Liver (tissue), 9 donors: ENCODE measurements around the gene ETFBKMT. TPM values are rescaled to one million over a fixed set of nuclear protein-coding genes. Genes with fewer than 3 reads are reported as not detected.
A peak's percentile ranks its signal among the peaks of the same experiment; 100 is the strongest.

ENCODE experiments used
- DNase-seq: peaks from one replicate; pipeline ENCODE4 v3.0.0-alpha.2; 2017; ENCODE audit warnings: low spot score
- H3K27ac ChIP-seq, 2 donors: one replicate each; pipeline ENCODE4 v1.7.0; 2013; ENCODE audit warnings: inconsistent platforms in 2 of 2, low read length in 2 of 2, control low read depth in 1 of 2, low read depth in 1 of 2, mild to moderate bottlenecking in 1 of 2
- H3K27me3 ChIP-seq, 4 donors: one replicate each; pipeline versions ENCODE4 v1.6.1 to v1.7.0; 2013; ENCODE audit warnings: low read length in 3 of 4, inconsistent platforms in 1 of 4, mild to moderate bottlenecking in 1 of 4, moderate library complexity in 1 of 4; ENCODE audit not compliant: control insufficient read depth in 4 of 4, insufficient read depth in 4 of 4
- H3K36me3 ChIP-seq, 4 donors: one replicate each; pipeline versions ENCODE4 v1.6.1 to v1.7.0; 2013; ENCODE audit warnings: low read length in 3 of 4, mild to moderate bottlenecking in 3 of 4, low read depth in 1 of 4, moderate library complexity in 1 of 4; ENCODE audit not compliant: control insufficient read depth in 4 of 4, insufficient read depth in 3 of 4
- H3K4me1 ChIP-seq, 4 donors: one replicate each; pipeline versions ENCODE4 v1.6.1 to v1.7.0; 2013; ENCODE audit warnings: low read length in 3 of 4, mild to moderate bottlenecking in 3 of 4, moderate library complexity in 1 of 4; ENCODE audit not compliant: control insufficient read depth in 4 of 4, insufficient read depth in 4 of 4
- H3K4me3 ChIP-seq, 3 donors: one replicate each; pipeline versions ENCODE4 v1.6.1 to v1.7.0; 2013; ENCODE audit warnings: low read length in 3 of 3, control low read depth in 1 of 3, low read depth in 1 of 3, mild to moderate bottlenecking in 1 of 3
- H3K9ac ChIP-seq, 2 donors: one replicate each; pipeline ENCODE4 v1.7.0; 2013; ENCODE audit warnings: low read length in 2 of 2, mild to moderate bottlenecking in 2 of 2, moderate library complexity in 2 of 2, control low read depth in 1 of 2, low read depth in 1 of 2
- H3K9me3 ChIP-seq, 4 donors: one replicate each; pipeline versions ENCODE4 v1.6.1 to v1.7.0; 2013; ENCODE audit warnings: low read length in 3 of 4; ENCODE audit not compliant: control insufficient read depth in 4 of 4
- ATF3 ChIP-seq: IDR thresholded peaks from 2 replicates; pipeline ENCODE4 v1.6.1; 2016; ENCODE audit warnings: antibody characterized with exemption
- CTCF ChIP-seq: fragments of 150-350 bp; IDR thresholded peaks from 2 replicates; pipeline ENCODE4 v1.5.1; 2017; ENCODE audit warnings: improper control_type of control experiment, low read depth, low read length; ENCODE audit not compliant: missing input control
- EGR1 ChIP-seq, 2 donors: IDR thresholded peaks; 2 replicates each; pipeline ENCODE4 v1.6.1; 2016 to 2018; ENCODE audit warnings: antibody characterized with exemption in 2 of 2, low read depth in 2 of 2
- FOXA1 ChIP-seq: IDR thresholded peaks from 2 replicates; pipeline ENCODE4 v1.6.1; 2016; ENCODE audit warnings: antibody characterized with exemption
- FOXA2 ChIP-seq: IDR thresholded peaks from 2 replicates; pipeline ENCODE4 v1.6.1; 2016; ENCODE audit warnings: antibody characterized with exemption
- GABPA ChIP-seq, 2 donors: IDR thresholded peaks in 1 of 2; conservative IDR thresholded peaks in 1 of 2; 2 replicates each; pipeline ENCODE4 v1.6.1; 2016; ENCODE audit warnings: antibody characterized with exemption in 2 of 2, mild to moderate bottlenecking in 1 of 2, moderate library complexity in 1 of 2
- HNF4A ChIP-seq, 2 donors: conservative IDR thresholded peaks; 2 replicates each; pipeline ENCODE4 v1.6.1; 2016; ENCODE audit warnings: antibody characterized with exemption in 2 of 2, mild to moderate bottlenecking in 2 of 2
- HNF4G ChIP-seq: IDR thresholded peaks from 2 replicates; pipeline ENCODE4 v1.6.1; 2016; ENCODE audit warnings: antibody characterized with exemption
- JUND ChIP-seq, 2 donors: IDR thresholded peaks; 2 replicates each; pipeline ENCODE4 v1.6.1; 2016; ENCODE audit warnings: antibody characterized with exemption in 2 of 2
- MAX ChIP-seq: IDR thresholded peaks from 2 replicates; pipeline ENCODE4 v1.6.1; 2016; ENCODE audit warnings: antibody characterized with exemption
- NR2F2 ChIP-seq: IDR thresholded peaks from 2 replicates; pipeline ENCODE4 v1.6.1; 2016; ENCODE audit warnings: antibody characterized with exemption
- RAD21 ChIP-seq, 2 donors: IDR thresholded peaks; 2 replicates each; pipeline ENCODE4 v1.6.1; 2016; ENCODE audit warnings: antibody characterized with exemption in 2 of 2, mild to moderate bottlenecking in 2 of 2
- REST ChIP-seq: IDR thresholded peaks from 2 replicates; pipeline ENCODE4 v1.6.1; 2016; ENCODE audit warnings: antibody characterized with exemption, mild to moderate bottlenecking
- RXRA ChIP-seq, 2 donors: IDR thresholded peaks; 2 replicates each; pipeline ENCODE4 v1.6.1; 2017 to 2018; ENCODE audit warnings: antibody characterized with exemption in 2 of 2, mild to moderate bottlenecking in 1 of 2
- SP1 ChIP-seq: IDR thresholded peaks from 2 replicates; pipeline ENCODE4 v1.6.1; 2018; ENCODE audit warnings: antibody characterized with exemption, mild to moderate bottlenecking
- TAF1 ChIP-seq: conservative IDR thresholded peaks from 2 replicates; pipeline ENCODE4 v1.6.1; 2016; ENCODE audit warnings: antibody characterized with exemption, mild to moderate bottlenecking
- YY1 ChIP-seq: IDR thresholded peaks from 2 replicates; pipeline ENCODE4 v1.6.1; 2016; ENCODE audit warnings: antibody characterized with exemption, mild to moderate bottlenecking
- ZBTB33 ChIP-seq: IDR thresholded peaks from 2 replicates; pipeline ENCODE4 v1.6.1; 2016; ENCODE audit warnings: antibody characterized with exemption
- polyA plus RNA-seq, 2 donors: library from polyadenylated mRNA; stranded (reverse) in 1 of 2; unstranded in 1 of 2; fragments of 200-250 nt in 1 of 2; fragments of >200 nt in 1 of 2; fragmentation: Nextera tagmentation in 1 of 2; extraction: Ambion mirVana in 1 of 2; gene quantifications; one replicate each; pipeline versions ENCODE4 v1.2.1 to v1.2.3, GENCODE V29; 2013 to 2015
- total RNA-seq, 2 donors: library from RNA; depleted of rRNA; stranded (reverse); fragments of >200 nt; gene quantifications; one replicate each; pipeline ENCODE4 v1.2.3, GENCODE V29; 2014
- donor health status: healthy.
- donor health status: healthy.
- donor health status: healthy.
- donor health status: healthy.
- donor health status: healthy.

The ETFBKMT gene
- total and polyA plus RNA-seq, 4 donors = 1.9 to 4.8 (median 4.5) TPM

DNA sequence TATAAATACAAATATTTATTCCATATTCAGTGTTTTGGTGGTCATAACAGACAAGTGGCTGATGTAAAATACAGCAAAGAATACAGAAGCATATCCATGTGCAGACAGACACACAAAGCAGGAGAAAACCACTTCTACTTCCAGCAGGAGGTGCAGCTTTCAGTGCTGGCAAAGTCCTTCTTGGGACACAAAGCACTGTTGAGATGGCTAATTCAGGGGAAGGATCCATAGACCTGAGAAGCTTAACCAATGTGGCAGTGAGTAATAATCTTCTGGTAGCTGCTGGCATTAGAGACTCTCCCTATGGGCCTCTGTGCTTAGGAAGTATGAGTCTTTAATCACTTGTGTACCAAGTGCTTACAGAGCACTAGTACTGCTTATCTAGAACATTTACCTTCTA is 42.6 kb downstream of the ETFBKMT start:
- Histone ChIP-seq H3K4me3 (no peak overlapping the region), H3K9ac (no peak overlapping the region), H3K27ac (no peak overlapping the region), H3K4me1 (no peaks in the 10 kb centered on the region), H3K9me3 (no peaks in the 10 kb centered on the region), H3K27me3 (no peaks in the 10 kb centered on the region), H3K36me3 (peaks cover 0 to 2% (median 0%) of the 10 kb centered on the region in 4 donors)
- DNase-seq = no peak
- TF ChIP-seq CTCF (peak; percentile 8), HNF4A (conservative IDR thresholded peaks at IDR 0.05) (no peak), EGR1 (IDR thresholded peaks at IDR 0.05; ENCODE audit: low read depth in 2 of 2) (no peak), YY1 (no peak), ZBTB33 (no peak), FOXA1 (no peak), RXRA (IDR thresholded peaks at IDR 0.05) (no peak), TAF1 (no peak), ATF3 (no peak), JUND (IDR thresholded peaks at IDR 0.05) (no peak), FOXA2 (no peak), MAX (no peak), GABPA (IDR thresholded peaks at IDR 0.05 in 1 of 2, conservative IDR thresholded peaks at IDR 0.05 in 1 of 2) (no peak), SP1 (no peak), REST (no peak), HNF4G (no peak), RAD21 (IDR thresholded peaks at IDR 0.05) (peak; percentile 56 to 75), NR2F2 (no peak)
